T-helper 2 cell (primary cell): Measurements from ENCODE around the gene RETSAT.
"Not testable (repeated sequence)": the region's sequence is repeated elsewhere in the genome, so short reads cannot be mapped to it uniquely, and the experiment has no call there.

Source experiments
- DNase-seq, 5 experiments: peaks; one replicate each; pipeline versions ENCODE4 v3.0.0 to v3.0.0-alpha.2; 2012 to 2022
- total RNA-seq, 2 donors: gene quantifications; one replicate each; lab custom pipeline; 2026; lab: John Stamatoyannopoulos, UW

Gene RETSAT
- 47.7 to 52.4 reads per million in 2 donors for total RNA-seq

GRCh38 chr2:85354286-85355072 lies at the start of gene RETSAT, which contains the start of gene ELMOD3:
Gene RETSAT (minus strand): TSS chr2:85354528. CDS start chr2:85354507, 21 bp downstream.
Gene ELMOD3 (plus strand): TSS chr2:85354769. CDS start chr2:85357199, 2,430 bp downstream.
- DNase-seq = peak; percentile 81 to 99 (median 96)

GRCh38 chr2:85401844-85402243 lies 47.5 kb upstream of the RETSAT start:
- DNase-seq = no peak

DNA sequence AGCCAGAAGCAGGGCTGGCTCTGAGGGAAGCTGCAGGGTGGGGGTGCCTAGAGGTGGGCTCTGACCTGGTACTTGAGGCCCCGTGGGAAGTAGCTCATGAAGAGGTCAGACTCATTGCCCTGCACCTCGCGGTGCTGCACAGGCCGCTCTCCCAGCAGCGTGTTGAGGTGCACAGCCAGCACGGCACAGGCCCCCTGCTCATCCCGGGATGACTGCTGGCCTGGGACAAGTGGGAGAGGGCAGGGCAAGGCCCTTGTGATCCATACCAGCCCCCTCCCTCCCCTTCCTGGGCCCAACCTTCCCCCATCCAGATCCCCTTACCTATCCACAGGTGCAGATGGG lies 47.1 kb upstream of the RETSAT start:
- DNase-seq = no peak

DNA sequence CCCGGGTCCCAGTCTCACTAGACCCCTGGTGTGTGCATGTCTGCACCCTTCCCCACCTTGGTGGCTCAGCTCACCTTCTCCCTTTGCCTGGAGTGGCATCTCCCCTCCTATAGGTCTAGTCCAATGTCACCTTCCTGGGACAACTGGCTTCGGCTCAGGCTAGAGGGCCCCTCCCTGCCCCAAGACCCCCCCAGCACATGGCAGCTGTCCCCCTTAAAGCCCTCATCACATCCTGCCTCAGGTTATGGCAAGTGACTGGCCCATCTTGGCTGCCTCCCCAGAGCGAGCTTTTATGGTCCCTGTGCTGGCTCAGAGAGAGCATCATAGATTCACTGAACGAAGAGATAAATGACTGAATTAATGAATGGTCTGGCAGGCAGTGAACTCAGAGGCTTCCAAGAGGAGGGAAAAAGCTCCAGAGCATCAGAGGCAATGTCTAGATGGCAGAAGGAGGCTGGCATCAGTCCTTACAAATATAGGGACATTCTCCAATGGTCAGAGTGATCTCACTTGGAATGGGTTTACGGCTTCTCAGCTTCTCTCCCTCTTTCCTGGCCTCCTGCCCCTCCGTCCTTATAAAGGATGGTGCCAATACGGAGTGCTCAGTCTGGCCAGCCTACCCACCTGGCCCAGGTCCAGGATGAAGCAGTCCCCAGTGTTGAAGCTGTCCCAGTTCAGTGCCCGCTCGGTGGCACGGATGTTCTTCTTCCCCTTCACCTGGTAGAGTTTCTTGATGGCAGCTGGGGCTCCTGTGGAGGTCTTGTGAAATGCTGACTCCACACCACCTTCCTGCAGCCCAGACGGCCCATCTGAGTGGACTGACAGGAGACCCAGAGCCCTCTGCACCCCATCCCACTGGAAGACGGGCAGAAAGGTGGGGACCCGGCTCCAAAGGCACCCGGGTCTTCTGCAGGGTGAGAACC lies 46.5 kb upstream of the RETSAT start:
- DNase-seq = no peak

- DNase-seq = no peak
Measured at GRCh38 chr2:85400023-85400422, 45.7 kb upstream of the RETSAT start.

- no peak for DNase-seq
Measured at GRCh38 chr2:85399183-85399455, 44.8 kb upstream of the RETSAT start.

- no peak for DNase-seq
Measured at GRCh38 chr2:85398426-85399182, 44.3 kb upstream of the RETSAT start.

- no peak for DNase-seq
Measured at GRCh38 chr2:85397925-85398331, 43.6 kb upstream of the RETSAT start.

GRCh38 chr2:85396531-85397470 lies 42.5 kb upstream of the RETSAT start:
- no peak for DNase-seq

DNA sequence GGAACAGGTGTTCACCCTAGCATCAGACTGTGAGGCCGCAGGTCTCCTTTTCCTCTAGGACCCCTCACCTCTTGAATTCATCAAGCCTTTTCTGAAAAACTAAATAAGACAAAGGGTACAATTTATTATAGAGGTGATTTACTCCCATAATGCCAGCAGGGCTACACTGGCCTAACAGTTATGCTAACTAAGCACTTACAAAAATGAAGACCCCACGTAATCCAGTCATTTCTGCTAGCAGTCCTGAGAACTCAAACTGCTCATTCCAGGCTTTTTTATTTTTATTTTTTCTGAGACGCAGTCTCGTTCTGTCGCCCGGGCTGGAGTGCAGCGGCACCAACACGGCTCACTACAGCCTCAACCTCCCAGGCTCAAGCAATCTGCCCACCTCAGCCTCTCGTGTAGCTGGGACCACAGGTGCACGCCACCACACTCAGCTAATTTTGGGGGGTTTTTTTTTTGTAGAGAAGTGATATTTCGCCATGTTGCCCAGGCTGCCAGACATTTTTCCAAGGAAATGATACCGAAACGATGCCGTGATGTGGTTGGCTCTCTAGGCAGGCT lies 41.7 kb upstream of the RETSAT start:
- no peak for DNase-seq

GRCh38 chr2:85394976-85395375 lies 40.6 kb upstream of the RETSAT start:
- no peak for DNase-seq

GRCh38 chr2:85394261-85394681 lies 39.9 kb upstream of the RETSAT start:
- DNase-seq = no peak

DNA sequence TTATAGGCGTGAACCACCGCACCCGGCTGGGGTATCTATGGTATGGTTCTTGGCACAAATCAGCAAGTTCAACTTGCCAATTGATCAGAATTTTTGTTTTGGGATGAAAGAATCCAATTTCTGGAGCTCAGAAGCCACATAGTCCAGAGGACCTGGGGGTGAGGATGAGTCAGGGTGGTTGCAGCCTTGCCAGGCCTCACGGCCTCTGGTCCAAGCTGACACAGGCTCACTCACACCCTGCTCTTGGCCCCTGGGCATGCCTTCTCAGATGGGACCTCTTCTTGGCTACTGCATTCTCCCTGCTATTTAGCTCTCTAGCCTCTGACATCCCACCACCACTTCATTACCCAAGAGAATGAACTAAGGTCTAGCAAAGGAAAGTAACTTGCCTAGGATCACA lies 39.5 kb upstream of the RETSAT start:
- DNase-seq = no peak

DNA sequence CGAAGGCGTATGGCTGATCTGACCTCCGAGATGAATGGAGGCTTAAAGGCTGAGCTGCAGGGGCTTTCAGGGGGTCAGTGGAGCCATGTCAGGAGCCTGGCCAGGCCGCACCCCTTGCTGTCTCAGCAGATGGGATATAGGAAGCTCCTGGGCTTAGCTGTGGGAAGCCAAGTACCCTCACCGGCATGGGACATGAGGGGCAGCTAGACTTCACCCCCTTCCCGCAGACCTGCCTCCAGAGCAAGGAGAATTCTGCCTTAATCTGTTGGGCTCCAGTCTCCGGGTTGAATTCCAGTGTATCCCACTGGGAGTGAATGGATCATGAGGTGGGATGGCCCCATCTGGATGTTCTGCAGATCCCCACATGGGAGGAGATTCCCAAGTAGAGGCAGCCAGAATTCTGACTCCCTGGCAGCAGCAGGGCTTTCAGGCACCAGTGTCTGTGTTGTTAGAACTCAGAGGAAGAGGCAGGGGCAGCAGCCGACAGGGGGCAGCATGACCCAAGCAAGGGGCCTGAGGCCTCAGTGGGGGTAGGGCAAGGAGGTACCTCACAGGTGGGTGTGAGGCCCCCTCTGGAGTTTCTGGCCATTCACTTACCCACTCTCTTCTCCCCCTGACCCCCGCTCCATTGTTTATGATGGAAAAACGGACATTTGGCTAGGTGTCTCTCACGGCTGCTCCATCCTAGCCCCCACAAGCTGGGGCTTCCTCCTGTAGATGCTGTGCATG lies 36.8 kb upstream of the RETSAT start:
- peak; percentile 38 to 56 (median 52) for DNase-seq

GRCh38 chr2:85388878-85389538 lies 34.7 kb upstream of the RETSAT start:
- DNase-seq = no peak

DNA sequence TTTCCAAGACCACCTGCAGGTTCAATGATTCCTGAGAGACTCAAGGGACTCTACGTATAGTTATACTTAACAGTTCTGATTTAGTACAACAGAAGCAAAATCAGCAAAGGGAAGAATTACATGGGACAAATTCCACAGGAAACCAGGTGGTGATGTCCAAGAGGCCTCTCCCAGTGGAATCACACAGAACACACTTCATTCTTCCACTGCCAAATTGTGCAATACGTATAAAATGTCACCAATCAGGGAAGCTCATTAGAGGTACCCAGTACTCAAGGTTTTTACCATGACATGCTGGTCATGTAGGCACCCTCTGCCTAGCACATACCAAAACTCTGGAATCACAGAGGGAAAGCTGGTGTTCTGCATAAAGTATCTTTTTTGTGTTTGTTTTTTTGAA lies 33.4 kb upstream of the RETSAT start:
- DNase-seq = no peak

GRCh38 chr2:85385746-85386145 lies 31.4 kb upstream of the RETSAT start:
- DNase-seq = no peak

DNA sequence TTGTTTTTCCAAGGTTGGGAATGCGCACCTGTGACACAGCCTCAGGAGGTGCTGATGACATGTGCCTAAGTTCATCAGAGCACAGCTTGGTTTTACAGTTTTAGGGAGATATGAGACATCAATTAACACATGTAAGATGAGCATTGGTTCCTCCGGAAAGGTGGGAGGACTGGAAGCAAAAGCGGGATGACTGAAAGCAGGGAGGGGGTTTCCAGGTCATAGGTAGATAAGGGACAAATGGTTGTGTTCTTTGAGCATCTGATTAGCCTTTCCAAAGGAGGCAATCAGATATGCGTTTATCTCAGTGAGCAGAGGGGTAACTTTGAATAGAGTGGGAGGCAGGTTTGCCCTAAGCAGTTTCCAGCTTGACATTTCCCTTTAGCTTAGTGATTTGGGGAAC lies 29.5 kb upstream of the RETSAT start:
- no peak for DNase-seq

GRCh38 chr2:85383151-85383550 lies 28.8 kb upstream of the RETSAT start:
- DNase-seq = not testable (repeated sequence)

DNA sequence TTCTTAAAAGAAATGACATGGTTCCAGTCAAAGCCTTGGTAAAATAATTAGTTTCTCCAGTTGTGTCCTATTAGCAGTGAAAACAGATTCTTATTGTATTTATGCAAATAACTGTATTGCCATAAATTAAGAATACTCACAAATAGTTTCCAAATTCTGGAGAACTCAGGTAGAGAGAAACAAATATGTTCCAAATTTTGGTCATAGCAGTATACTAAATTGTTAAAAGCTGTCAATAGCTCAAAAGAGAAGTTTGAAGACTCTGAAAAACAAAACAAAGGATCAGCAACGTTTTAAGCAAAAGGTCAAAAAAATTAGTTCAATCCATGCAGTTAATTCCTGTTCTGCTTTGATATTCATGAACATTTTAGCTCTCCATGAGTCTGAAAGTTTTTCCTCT lies 25.7 kb upstream of the RETSAT start:
- no peak for DNase-seq
